Measurements from ENCODE around the gene NLRC5. TPM values are rescaled to one million over a fixed set of nuclear protein-coding genes. Genes with fewer than 3 reads are reported as not detected.

NLRC5 gene
- total RNA-seq, 3 donors from 2014 or later (not counting 1 experiment from before 2014, with no cell fraction given) = 320 to 563 (median 535) TPM

DNA sequence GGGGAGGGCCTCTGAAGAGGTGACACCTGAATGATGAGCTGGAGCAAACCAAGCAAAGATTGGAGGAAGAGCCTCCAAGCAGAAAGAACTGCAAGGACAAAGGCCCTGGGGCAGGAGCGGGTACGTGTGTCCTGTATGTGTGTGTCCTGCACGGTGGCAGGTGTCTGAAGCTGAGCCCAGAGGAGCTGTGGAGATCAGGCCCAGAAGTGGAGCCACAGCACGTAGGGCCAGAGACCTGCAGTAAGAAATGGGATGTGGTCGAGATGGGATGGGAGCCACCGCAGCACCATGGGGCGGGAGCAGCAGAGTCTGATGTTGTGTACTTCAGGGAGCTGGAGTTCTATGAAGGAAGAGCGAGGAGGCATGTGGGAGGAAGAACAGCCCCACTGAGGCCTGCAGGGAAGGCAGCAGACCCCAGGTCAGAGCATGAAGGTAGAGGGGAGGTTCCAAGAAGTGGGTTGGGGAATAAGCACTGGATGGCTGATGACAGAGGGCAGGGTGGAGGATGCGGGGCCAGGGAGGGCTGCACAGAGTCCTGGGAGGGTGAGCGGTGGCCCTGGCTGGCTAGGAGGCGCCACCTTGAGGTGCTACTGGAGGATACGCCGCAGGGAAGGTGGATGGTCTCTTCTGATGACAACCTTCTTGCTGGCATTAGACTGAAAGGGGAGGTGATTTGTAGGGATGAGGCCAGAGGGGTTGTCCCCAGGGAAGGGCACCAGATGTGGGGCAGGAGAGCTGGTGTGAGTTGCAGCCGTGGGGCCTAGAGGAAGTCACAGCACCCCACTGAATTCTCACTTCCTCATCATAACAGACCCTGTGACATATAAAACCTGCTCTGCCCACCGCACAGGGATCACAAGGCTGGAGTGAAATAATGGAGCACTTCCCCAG is 38.2 kb upstream of the NLRC5 start:
- Mint-ChIP-seq H3K4me3 (no peak overlapping the region), H3K36me3 (no peaks in the 10 kb centered on the region), H3K9me3 (no peaks in the 10 kb centered on the region), H3K27me3 (ENCODE audit: low read depth in 2 of 2) (no peaks in the 10 kb centered on the region), H3K4me1 (peaks cover 10 to 24% of the 10 kb centered on the region in 2 donors), H3K27ac (peak overlapping the region in 1 of 2 donors; percentile 40)
- H3K27me3 ChIP-seq (ENCODE audit: control insufficient read depth, insufficient read depth, low read length) = no peaks in the 10 kb centered on the region
- H3K27ac ChIP-seq (ENCODE audit: low read length) = peak overlapping the region; percentile 7
- peak; percentile 68 to 78 (median 71) for ATAC-seq
- no peak overlapping the region for H3K4me3 ChIP-seq (ENCODE audit: low read length)
- TF ChIP-seq, protein P1, sequence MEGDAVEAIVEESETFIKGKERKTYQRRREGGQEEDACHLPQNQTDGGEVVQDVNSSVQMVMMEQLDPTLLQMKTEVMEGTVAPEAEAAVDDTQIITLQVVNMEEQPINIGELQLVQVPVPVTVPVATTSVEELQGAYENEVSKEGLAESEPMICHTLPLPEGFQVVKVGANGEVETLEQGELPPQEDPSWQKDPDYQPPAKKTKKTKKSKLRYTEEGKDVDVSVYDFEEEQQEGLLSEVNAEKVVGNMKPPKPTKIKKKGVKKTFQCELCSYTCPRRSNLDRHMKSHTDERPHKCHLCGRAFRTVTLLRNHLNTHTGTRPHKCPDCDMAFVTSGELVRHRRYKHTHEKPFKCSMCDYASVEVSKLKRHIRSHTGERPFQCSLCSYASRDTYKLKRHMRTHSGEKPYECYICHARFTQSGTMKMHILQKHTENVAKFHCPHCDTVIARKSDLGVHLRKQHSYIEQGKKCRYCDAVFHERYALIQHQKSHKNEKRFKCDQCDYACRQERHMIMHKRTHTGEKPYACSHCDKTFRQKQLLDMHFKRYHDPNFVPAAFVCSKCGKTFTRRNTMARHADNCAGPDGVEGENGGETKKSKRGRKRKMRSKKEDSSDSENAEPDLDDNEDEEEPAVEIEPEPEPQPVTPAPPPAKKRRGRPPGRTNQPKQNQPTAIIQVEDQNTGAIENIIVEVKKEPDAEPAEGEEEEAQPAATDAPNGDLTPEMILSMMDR (IDR thresholded peaks at IDR 0.05) = peak; percentile 27
- intact Hi-C loops (cut with micrococcal nuclease) = loop anchor here (1.0 kb wide), 1 partner anchor 84 kb away; no protein-coding TSS in a partner anchor
- DNase-seq = peak in 1 of 2 donors; percentile 73
- 69% methylated on average over 15 of the region's 15 CpGs for WGBS (ENCODE audit: insufficient coverage)
- no peaks in the 10 kb centered on the region for H3K9me3 ChIP-seq (ENCODE audit: control insufficient read depth, insufficient read depth, low read length)
- H3K4me1 ChIP-seq (ENCODE audit: control insufficient read depth, insufficient read depth, low read length) = peaks cover 15% of the 10 kb centered on the region
- peaks cover 15% of the 10 kb centered on the region for H3K36me3 ChIP-seq (ENCODE audit: control insufficient read depth, insufficient read depth, low read length)

DNA sequence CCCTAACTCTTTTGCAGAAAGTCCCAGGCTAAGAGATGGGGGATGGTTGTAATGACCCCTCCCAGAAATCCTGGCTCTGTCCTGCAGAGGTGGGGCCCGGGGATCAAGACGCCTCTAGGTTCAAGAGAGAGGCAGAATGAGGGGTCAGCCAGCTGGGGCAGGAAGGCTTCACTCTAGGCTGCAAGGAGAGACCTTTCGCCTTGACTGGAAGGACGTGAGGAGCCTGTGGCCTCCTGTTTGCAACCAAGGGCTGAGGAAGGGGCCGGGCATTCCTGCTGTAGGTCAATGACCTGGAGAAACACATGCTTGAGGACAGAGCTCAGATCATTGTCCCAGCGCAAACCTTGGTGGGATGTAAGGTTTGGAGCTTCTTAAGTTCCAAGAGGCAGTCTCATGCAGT is 36.4 kb upstream of the NLRC5 start:
- H3K4me1 ChIP-seq (ENCODE audit: control insufficient read depth, insufficient read depth, low read length) = peaks cover 15% of the 10 kb centered on the region
- no peaks in the 10 kb centered on the region for H3K9me3 ChIP-seq (ENCODE audit: control insufficient read depth, insufficient read depth, low read length)
- TF ChIP-seq, protein P1 (IDR thresholded peaks at IDR 0.05) = no peak
- H3K4me3 ChIP-seq (ENCODE audit: low read length) = no peak overlapping the region
- Mint-ChIP-seq H3K27me3 (ENCODE audit: low read depth in 2 of 2) (no peaks in the 10 kb centered on the region), H3K27ac (no peak overlapping the region), H3K4me3 (no peak overlapping the region), H3K36me3 (no peaks in the 10 kb centered on the region), H3K9me3 (no peaks in the 10 kb centered on the region), H3K4me1 (peaks cover 10 to 17% of the 10 kb centered on the region in 2 donors)
- intact Hi-C loops (cut with micrococcal nuclease) = no loop called here
- no peaks in the 10 kb centered on the region for H3K27me3 ChIP-seq (ENCODE audit: control insufficient read depth, insufficient read depth, low read length)
- H3K36me3 ChIP-seq (ENCODE audit: control insufficient read depth, insufficient read depth, low read length) = peaks cover 3% of the 10 kb centered on the region
- 78% methylated on average over 6 of the region's 6 CpGs for WGBS (ENCODE audit: insufficient coverage)
- no peak overlapping the region for H3K27ac ChIP-seq (ENCODE audit: low read length)
- DNase-seq (no peak), ATAC-seq (no peak)

DNA sequence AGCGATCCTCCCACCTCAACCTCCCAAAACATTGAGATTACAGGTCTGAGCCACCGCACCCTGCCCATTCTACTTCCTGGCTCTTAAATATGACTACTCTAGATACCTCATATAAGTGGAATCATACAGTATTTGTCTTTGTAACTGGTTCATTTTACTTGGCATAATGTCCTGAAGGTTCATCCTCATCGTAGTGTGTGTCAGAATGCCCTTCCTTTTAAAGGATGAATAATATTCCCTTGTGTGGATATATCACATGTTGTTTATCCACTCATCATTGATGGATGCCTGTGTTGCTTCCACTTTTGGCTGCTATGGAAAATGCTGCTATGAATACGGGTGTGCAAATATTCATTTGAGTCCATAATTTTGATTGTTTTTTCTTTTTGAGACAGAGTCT is 33.3 kb upstream of the NLRC5 start:
- intact Hi-C loops (cut with micrococcal nuclease) = no loop called here
- no peaks in the 10 kb centered on the region for H3K27me3 Mint-ChIP-seq (ENCODE audit: low read depth in 2 of 2)
- no peaks in the 10 kb centered on the region for H3K9me3 Mint-ChIP-seq
- WGBS (ENCODE audit: insufficient coverage) = 94% methylated on average over 3 of the region's 4 CpGs
- H3K36me3 Mint-ChIP-seq = no peaks in the 10 kb centered on the region
- Histone ChIP-seq H3K4me1 (ENCODE audit: control insufficient read depth, insufficient read depth, low read length) (peaks cover 5% of the 10 kb centered on the region), H3K9me3 (ENCODE audit: control insufficient read depth, insufficient read depth, low read length) (no peaks in the 10 kb centered on the region), H3K4me3 (ENCODE audit: low read length) (no peak overlapping the region), H3K27me3 (ENCODE audit: control insufficient read depth, insufficient read depth, low read length) (no peaks in the 10 kb centered on the region), H3K36me3 (ENCODE audit: control insufficient read depth, insufficient read depth, low read length) (no peaks in the 10 kb centered on the region), H3K27ac (ENCODE audit: low read length) (no peak overlapping the region)
- TF ChIP-seq, protein P1 (IDR thresholded peaks at IDR 0.05) = no peak
- H3K4me1 Mint-ChIP-seq = peaks cover 3 to 6% of the 10 kb centered on the region in 2 donors
- ATAC-seq (no peak), DNase-seq (no peak)
- H3K27ac Mint-ChIP-seq = no peak overlapping the region
- no peak overlapping the region for H3K4me3 Mint-ChIP-seq

All from natural killer cell (primary cell).